ENCODE measurements around the gene DDAH1. TPM values are rescaled to one million over a fixed set of nuclear protein-coding genes. Genes with fewer than 3 reads are reported as not detected.
"Not testable (repeated sequence)": the region's sequence is repeated elsewhere in the genome, so short reads cannot be mapped to it uniquely, and the experiment has no call there.

Gene DDAH1
- total RNA-seq, 1 donor from 2014 or later: 36.8 TPM

GRCh38 chr1:85360730-85361493, 104.0 kb downstream of the DDAH1 start:
- no peak for DNase-seq (ENCODE audit: low read depth in 2 of 2)

- peak; percentile 92 to 96 for DNase-seq (ENCODE audit: low read depth in 2 of 2)
Measured at GRCh38 chr1:85359874-85360721, 104.9 kb downstream of the DDAH1 start.

DNA sequence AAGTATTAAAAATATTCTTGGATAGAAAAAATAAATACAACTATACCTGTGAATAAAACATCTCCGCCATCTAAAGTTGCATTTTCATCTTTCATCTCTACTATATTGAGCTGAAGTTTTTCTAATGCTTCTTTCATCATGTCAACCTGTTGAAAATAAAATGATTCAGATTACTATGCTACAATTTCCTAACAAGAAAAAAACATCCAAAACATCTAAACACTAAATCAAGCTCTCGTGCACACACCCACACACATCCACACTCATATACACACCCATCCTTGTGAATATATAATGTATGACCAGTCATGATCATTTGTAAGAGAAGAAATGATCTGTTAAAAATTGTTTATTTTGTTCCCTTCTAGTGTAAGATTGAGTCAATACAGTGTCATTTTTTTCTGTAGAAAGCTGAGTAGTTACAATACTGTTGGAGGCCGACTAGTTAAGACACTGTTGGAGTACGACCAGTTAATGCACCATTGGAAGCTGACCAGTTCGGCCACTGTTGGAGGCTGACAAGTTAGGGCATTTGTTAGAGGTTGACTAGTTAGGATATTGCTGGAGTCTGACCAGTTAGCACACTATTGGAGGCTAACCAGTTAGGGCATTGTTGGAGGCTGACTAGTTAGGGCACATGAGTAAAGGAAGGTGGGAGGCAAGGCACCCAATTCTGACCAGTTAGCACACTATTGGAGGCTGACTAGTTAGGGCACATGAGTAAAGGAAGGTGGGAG, 106.1 kb downstream of the DDAH1 start:
- DNase-seq (ENCODE audit: low read depth in 2 of 2): no peak

- no peak for DNase-seq (ENCODE audit: low read depth in 2 of 2)
Measured at GRCh38 chr1:85357817-85358216, 107.1 kb downstream of the DDAH1 start.

DNA sequence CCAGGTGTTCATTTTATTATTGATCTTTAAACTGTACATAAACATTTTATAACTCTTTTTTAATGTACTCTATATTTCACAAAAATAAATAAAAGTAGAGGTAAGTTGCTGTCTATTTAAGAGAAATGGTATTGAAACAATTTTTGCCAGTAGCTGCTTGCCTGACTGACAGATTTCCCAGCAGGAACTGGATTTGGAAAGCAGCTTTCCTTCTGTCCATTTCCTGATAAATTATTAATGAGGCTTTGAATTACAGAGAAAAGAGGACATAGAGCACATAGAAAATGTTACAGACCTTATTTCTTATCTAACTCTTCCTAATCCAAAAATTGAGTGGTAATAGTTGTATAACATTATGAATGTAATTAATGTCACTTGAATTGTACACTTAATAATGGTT, 108.8 kb downstream of the DDAH1 start:
- DNase-seq (ENCODE audit: low read depth in 2 of 2): no peak

- no peak for DNase-seq (ENCODE audit: low read depth in 2 of 2)
Measured at GRCh38 chr1:85352055-85352454, 112.9 kb downstream of the DDAH1 start.

DNA sequence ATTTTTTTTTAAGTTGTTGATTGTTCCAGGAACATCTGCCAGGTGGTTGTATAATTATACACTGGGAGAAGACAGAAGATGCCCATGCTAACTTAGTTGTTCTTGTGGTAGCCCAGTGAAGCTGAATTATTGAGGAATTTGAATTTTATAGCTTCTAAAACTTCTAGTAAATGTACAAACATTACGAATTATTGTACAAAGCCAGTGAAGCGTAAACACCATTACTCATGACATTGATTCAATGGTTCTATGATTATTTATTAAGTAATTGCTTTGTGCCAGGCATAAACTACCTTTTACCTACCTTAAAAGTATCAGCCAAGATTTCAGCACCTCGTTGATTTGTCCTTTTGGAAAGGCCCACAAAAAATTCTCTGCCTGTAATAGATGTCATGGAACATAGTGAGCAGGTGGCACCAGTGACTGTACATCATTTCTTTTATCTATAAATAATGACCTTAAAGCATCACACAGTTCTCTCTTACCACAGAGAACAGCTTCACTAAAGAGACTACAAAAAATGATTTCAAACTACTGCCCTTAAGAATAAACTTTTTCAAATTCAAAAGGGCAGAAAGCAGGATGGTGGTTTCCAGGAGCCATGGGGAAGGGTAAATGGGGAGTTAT, 113.6 kb downstream of the DDAH1 start:
- no peak for DNase-seq (ENCODE audit: low read depth in 2 of 2)

DNA sequence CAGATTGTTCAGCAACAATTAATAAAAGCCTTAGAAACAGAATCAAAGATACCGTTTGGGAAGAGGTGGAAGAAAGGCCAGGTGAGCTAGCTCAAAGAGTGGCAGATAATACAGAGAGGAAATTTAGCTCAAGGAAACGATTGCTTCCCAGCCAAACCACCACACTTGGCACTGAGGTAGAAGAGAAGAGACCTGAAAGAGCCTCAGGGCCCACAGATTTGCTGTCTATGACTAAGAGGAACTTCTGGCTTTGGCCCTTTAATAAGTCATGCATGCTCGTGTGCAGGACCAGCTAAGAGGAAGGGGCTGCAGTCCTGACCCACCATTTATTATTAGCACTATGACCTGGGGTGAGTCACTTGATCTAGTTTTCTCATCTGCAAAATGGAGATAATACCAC, 115.7 kb downstream of the DDAH1 start:
- no peak for DNase-seq (ENCODE audit: low read depth in 2 of 2)

- no peak for DNase-seq (ENCODE audit: low read depth in 2 of 2)
Measured at GRCh38 chr1:85347908-85348307, 117.1 kb downstream of the DDAH1 start.

DNA sequence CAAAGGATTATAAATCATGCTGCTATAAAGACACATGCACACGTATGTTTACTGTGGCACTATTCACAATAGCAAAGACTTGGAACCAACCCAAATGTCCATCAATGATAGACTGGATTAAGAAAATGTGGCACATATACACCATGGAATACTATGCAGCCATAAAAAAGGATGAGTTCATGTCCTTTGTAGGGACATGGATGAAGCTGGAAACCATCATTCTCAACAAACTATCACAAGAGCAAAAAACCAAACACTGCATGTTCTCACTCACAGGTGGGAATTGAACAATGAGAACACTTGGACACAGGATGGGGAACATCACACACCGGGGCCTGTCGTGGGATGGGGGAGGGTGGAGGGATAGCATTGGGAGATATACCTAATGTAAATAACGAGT, 117.7 kb downstream of the DDAH1 start:
- DNase-seq (ENCODE audit: low read depth in 2 of 2): not testable (repeated sequence)

DNA sequence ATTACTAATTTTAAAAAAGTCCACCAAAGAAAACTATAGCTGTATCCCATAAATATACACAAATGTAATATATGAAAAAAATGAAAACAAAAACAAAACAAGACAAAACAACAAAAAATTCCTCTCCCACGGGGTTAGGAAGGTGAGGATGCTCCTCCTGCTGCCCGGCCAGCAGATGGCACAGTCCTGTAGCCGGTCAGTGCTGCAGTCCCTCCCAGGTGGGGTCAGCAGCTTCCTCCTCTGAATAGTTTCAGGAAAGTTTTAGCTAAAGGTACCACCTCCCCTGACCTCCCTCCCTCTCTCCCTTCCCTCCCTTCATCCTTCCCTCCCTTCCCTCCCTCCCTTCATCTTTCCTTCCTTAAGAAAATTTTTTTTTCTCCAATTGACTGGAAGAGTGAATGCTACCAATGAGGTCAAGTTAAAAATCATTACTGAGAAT, 120.7 kb downstream of the DDAH1 start:
- DNase-seq (ENCODE audit: low read depth in 2 of 2): peak; percentile 83 to 89

DNA sequence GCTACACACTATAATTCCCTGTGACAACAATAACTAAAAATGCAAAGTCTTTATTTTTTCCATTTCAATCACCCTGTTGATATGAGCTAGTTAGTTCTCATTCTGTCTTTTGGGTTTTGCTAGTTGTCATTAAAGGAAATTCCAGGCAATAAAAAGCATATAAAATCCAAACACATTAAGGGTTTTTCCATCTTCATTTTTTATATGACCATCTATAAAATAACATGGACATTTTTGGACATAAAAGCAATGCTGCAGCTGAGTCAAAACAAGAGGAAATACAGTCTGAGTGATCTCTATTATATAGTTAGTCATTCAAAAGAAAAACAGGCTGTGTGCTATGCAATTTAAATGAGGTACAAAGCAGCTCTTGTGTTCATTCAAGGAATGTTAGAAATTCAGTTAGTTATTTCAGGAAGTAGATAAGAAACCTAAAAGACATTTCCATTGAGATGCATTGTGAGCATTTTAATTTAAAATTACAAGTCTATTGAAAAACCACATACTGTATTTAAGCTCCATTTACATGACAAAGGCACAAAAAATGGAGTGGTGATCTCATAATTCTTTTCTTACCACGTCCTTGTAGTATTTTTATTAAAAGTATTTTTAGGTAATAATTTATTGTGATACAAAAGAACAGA, 121.2 kb downstream of the DDAH1 start:
- DNase-seq (ENCODE audit: low read depth in 2 of 2): peak; percentile 83 to 91

- DNase-seq (ENCODE audit: low read depth in 2 of 2): peak; percentile 80 to 84
Measured at GRCh38 chr1:85343213-85343611, 121.7 kb downstream of the DDAH1 start.

DNA sequence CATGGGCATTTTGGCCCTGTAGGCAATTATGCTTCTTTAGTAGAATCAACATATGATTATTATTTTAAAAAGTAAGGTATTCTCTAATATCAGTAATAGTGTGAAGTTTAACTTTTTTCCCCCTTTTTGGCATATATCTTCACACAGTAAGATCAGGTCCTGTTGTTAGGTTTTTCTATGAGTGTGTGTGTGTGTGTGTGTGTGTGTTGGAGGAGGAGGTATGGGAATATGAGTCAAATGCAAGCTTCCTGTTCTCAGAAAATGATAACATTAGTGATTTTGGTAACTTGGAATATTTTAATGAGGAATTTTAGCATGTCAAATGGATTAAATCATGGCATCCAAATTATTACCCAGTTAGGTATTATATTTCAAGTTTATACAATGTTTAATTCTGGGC, 122.8 kb downstream of the DDAH1 start:
- peak in 1 of 2 donors; percentile 78 for DNase-seq (ENCODE audit: low read depth in 2 of 2)

DNA sequence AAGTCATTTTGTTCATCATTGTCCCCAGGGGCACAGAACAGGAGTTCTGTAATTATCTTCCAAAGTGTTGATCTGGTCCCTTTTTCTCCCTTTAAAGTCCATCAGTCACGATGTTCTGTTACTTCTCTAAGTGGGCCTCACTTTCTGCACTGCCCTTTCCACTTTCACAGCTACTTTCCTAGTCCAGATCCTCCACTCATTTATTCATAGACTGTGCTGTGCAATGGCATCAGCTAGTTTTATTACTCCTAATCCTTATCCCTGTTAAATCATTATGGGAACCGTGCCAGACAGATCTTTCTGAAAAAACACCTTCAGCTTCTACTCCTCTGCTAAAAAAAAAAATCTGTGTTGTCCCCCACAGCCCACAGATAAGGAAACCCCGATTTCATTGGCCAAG, 124.5 kb downstream of the DDAH1 start:
- DNase-seq (ENCODE audit: low read depth in 2 of 2): no peak

DNA sequence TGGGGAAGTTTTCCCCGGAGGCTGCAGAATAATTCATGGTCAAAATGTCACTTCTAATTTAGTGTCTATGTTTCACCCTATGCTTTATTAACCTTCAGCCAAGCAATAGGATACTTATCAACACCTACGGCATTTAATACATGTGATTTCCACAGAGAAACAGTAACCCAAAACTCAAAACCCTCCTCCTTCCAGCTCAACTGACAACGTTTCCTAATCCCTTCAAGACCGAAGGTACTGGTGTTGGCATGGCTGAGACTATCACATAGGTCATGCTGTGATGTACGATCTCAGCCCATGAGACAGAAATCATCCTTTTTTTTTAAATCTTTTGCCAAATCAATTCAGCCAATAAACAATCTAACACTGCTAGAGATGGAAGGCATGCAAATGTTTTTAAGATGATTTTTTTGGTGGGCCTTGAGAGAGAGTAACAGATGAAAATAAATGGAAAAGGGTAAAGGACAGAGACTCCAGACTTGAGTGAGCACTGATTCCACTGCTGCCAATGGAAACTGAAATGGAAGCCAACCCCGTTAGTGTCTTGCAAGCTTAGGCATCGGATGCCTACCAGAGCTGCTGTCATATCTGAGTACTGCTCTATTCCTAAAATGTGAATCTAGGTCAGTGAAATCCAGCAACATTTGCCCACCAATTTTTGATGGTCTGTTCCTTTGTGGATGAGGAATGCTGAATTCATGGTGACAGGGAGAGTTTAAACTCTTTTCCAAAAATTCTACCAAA, 125.1 kb downstream of the DDAH1 start:
- no peak for DNase-seq (ENCODE audit: low read depth in 2 of 2)

DNA sequence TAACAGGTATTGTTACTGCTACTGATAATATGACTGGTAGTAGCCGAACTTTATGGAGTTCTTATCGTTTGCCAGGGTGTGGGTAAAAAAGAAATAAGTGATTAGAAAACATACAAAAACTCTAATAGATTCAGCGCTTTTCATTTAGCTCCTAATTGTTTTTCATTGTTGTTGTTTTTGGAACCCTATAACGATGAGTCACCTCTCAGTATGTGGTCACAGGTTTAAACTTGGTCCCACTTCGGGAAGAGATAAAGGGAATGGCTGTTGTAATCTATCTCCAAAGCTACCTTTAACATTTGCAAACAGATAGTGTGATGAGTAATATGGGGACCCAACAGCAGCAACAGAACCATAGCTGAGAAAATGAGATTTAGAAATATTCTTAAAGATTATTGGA, 125.9 kb downstream of the DDAH1 start:
- DNase-seq (ENCODE audit: low read depth in 2 of 2): peak; percentile 91 to 92

- DNase-seq (ENCODE audit: low read depth in 2 of 2): no peak
Measured at GRCh38 chr1:85334962-85335361, 130.0 kb downstream of the DDAH1 start.

DNA sequence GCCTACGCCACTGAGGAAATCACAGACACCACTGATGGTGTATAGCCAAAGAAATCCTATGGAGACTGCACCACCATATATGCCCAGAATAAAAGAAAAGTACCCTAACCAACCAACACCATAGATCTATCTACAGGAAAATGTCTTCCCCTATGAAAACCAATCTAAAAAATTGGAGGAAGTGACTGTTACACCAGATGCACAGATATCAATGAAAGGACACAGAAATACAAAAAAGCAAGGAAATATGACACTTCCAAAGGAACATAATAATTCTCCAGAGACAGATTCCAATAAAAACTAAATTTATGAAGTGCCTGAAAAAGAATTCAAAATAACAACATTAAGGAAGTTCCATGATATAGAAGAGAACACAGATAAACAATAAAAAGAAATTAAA, 131.8 kb downstream of the DDAH1 start:
- no peak for DNase-seq (ENCODE audit: low read depth in 2 of 2)

DNA sequence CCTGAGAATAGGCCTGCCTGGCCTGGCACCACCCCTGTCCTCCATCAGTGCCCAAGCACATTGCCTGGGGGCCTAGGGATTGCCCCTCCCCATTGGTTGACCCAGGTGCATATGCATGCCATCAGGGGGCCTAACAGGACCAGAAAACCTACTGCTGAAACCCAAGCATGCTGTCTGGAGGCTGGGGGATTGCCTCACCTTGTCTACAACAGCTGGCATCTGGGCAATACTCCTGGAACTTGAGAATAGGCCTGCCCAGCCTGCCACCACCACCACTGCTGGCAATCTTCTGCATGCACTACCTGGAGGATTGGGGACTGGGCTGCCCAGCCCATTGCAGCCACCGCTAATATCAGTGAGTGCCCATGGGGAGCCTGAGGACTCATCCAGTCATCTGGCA, 132.4 kb downstream of the DDAH1 start:
- DNase-seq (ENCODE audit: low read depth in 2 of 2): no peak

Measured in dermis microvascular lymphatic vessel endothelial cell (primary cell).